ENCODE data around the gene CA10.

DNA sequence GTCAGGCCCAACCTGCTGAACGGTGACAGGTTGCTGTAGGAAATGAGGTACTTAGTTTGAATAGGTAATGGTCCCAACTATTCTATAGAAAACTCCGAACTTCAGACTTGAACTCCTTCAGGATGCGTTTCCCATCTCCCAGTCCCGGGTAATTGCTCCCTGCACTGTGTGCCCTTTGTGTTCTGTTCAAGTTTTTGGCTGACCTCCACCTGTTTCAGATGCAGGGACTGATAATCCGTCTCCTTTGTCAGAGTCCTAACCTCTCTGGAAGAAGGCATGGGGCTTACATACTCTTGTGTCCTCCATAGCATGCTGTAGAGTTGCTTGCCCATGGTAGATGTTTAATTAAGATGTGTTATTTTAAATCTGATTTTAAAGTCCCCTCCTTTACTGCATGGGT, 547.7 kb downstream of the CA10 start:
- TF ChIP-seq EP300 (IDR thresholded peaks at IDR 0.05) (no peak), POLR2AphosphoS5 (IDR thresholded peaks at IDR 0.05) (no peak), POLR2A (IDR thresholded peaks at IDR 0.05) (no peak)
- TF ChIP-seq, protein P1, sequence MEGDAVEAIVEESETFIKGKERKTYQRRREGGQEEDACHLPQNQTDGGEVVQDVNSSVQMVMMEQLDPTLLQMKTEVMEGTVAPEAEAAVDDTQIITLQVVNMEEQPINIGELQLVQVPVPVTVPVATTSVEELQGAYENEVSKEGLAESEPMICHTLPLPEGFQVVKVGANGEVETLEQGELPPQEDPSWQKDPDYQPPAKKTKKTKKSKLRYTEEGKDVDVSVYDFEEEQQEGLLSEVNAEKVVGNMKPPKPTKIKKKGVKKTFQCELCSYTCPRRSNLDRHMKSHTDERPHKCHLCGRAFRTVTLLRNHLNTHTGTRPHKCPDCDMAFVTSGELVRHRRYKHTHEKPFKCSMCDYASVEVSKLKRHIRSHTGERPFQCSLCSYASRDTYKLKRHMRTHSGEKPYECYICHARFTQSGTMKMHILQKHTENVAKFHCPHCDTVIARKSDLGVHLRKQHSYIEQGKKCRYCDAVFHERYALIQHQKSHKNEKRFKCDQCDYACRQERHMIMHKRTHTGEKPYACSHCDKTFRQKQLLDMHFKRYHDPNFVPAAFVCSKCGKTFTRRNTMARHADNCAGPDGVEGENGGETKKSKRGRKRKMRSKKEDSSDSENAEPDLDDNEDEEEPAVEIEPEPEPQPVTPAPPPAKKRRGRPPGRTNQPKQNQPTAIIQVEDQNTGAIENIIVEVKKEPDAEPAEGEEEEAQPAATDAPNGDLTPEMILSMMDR (IDR thresholded peaks at IDR 0.05), result no peak

Measured in gastroesophageal sphincter (tissue), 3 donors.